CD14-positive monocyte (primary cell): Measurements from ENCODE around the gene LPCAT3. TPM values are rescaled to one million over a fixed set of nuclear protein-coding genes. Genes with fewer than 3 reads are reported as not detected.

Experiments used
- DNase-seq, 3 donors: peaks; one replicate each; pipeline ENCODE4 v3.0.0-alpha.2; 2011 to 2022
- H2AFZ ChIP-seq: 2 replicates; pipeline ENCODE4 v1.6.0; 2012; ENCODE audit warnings: mild to moderate bottlenecking, low read depth, low read length, inconsistent platforms; ENCODE audit not compliant: insufficient read depth, poor library complexity, severe bottlenecking
- H3K27ac ChIP-seq, 2 donors: 1 replicate in 1 of 2; 2 replicates in 1 of 2; pipeline ENCODE4 v1.5.1; 2012 to 2013; ENCODE audit warnings: low read length in 2 of 2, control low read depth in 1 of 2, inconsistent platforms in 1 of 2, low read depth in 1 of 2, mild to moderate bottlenecking in 1 of 2
- H3K27me3 ChIP-seq, 2 donors: one replicate each; pipeline versions ENCODE4 v1.6.0 to v1.6.1; 2011 to 2013; ENCODE audit warnings: low read length in 2 of 2; ENCODE audit not compliant: control insufficient read depth in 2 of 2, insufficient read depth in 2 of 2
- H3K36me3 ChIP-seq, 2 donors: replicated peaks in 1 of 2; 1 replicate in 1 of 2; 2 replicates in 1 of 2; pipeline versions ENCODE4 v1.5.1 to v1.6.1; 2012 to 2013; ENCODE audit warnings: low read length in 2 of 2, control low read depth in 1 of 2, inconsistent platforms in 1 of 2, mild to moderate bottlenecking in 1 of 2; ENCODE audit not compliant: insufficient read depth in 2 of 2, control insufficient read depth in 1 of 2
- H3K4me1 ChIP-seq, 2 donors: 1 replicate in 1 of 2; 2 replicates in 1 of 2; pipeline versions ENCODE4 v1.5.1 to v1.6.1; 2012 to 2013; ENCODE audit warnings: low read length in 2 of 2, control low read depth in 1 of 2, inconsistent platforms in 1 of 2, mild to moderate bottlenecking in 1 of 2, moderate library complexity in 1 of 2; ENCODE audit not compliant: insufficient read depth in 2 of 2, control insufficient read depth in 1 of 2
- H3K4me2 ChIP-seq: replicated peaks from 2 replicates; pipeline ENCODE3; 2012; ENCODE audit warnings: low read length, moderate library complexity, mild to moderate bottlenecking; ENCODE audit not compliant: poor library complexity, severe bottlenecking; ENCODE audit errors: extremely low read depth
- H3K4me3 ChIP-seq, 3 experiments: fragments of 200-600 bp in 1 of 3; sonication (generic) in 1 of 3; replicated peaks in 1 of 3; 1 replicate in 2 of 3; 2 replicates in 1 of 3; pipeline ENCODE4 v1.5.1; 2011 to 2013; ENCODE audit warnings: low read length in 3 of 3, mild to moderate bottlenecking in 3 of 3, control low read depth in 2 of 3, low read depth in 2 of 3, inconsistent platforms in 1 of 3, moderate library complexity in 1 of 3
- H3K79me2 ChIP-seq: 2 replicates; pipeline ENCODE4 v1.6.0; 2012; ENCODE audit warnings: mild to moderate bottlenecking, control low read depth, inconsistent platforms, low read length, moderate library complexity; ENCODE audit not compliant: insufficient read depth
- H3K9ac ChIP-seq: 2 replicates; pipeline ENCODE4 v1.6.0; 2017; ENCODE audit warnings: low read length, mild to moderate bottlenecking; ENCODE audit not compliant: insufficient read depth, poor library complexity, severe bottlenecking
- H3K9me3 ChIP-seq, 2 donors: replicated peaks in 1 of 2; 1 replicate in 1 of 2; 2 replicates in 1 of 2; pipeline versions ENCODE4 v1.5.1 to v1.6.1; 2012 to 2013; ENCODE audit warnings: low read length in 2 of 2, control low read depth in 1 of 2; ENCODE audit not compliant: control insufficient read depth in 1 of 2, insufficient read depth in 1 of 2
- H4K20me1 ChIP-seq: 2 replicates; pipeline ENCODE4 v1.6.0; 2012; ENCODE audit warnings: mild to moderate bottlenecking, low read length, control low read depth, moderate library complexity; ENCODE audit not compliant: insufficient read depth
- H3K27ac Mint-ChIP-seq, 7 donors: one replicate each; pipeline ENCODE4 v1.8.0; 2020; ENCODE audit warnings: mild to moderate bottlenecking in 7 of 7, mixed read lengths in 7 of 7, moderate library complexity in 6 of 7, inconsistent platforms in 2 of 7
- H3K27me3 Mint-ChIP-seq, 3 donors: one replicate each; pipeline ENCODE4 v1.8.0; 2021 to 2022; ENCODE audit warnings: low read depth in 3 of 3, mild to moderate bottlenecking in 3 of 3, mixed read lengths in 3 of 3, moderate library complexity in 3 of 3, inconsistent platforms in 1 of 3
- H3K36me3 Mint-ChIP-seq, 2 donors: one replicate each; pipeline ENCODE4 v1.8.0; 2020; ENCODE audit warnings: mixed read lengths in 2 of 2, inconsistent platforms in 1 of 2, mild to moderate bottlenecking in 1 of 2
- H3K4me1 Mint-ChIP-seq: one replicate; pipeline ENCODE4 v1.8.0; 2020; ENCODE audit warnings: mild to moderate bottlenecking, mixed read lengths
- H3K4me3 Mint-ChIP-seq, 2 donors: one replicate each; pipeline ENCODE4 v1.8.0; 2020; ENCODE audit warnings: mild to moderate bottlenecking in 2 of 2, mixed read lengths in 2 of 2, moderate library complexity in 1 of 2
- H3K9me3 Mint-ChIP-seq, 7 donors: one replicate each; pipeline ENCODE4 v1.8.0; 2020 to 2022; ENCODE audit warnings: mixed read lengths in 7 of 7, mild to moderate bottlenecking in 6 of 7, moderate library complexity in 6 of 7, inconsistent platforms in 2 of 7
- WGBS: methylation state at CpG from one replicate; pipeline ENCODE4 v1.1.5; 2013; ENCODE audit warnings: missing lambda C conversion rate; ENCODE audit not compliant: insufficient coverage; 5-methylcytosine and 5-hydroxymethylcytosine counted together
- intact Hi-C, 2 donors: fragments of 100-400 bp; cut with micrococcal nuclease; formaldehyde crosslinking; loops; one replicate each; pipeline versions ENCODE4 v1.15.0 to v1.15.1; 2023
- polyA plus RNA-seq, 3 donors: library from polyadenylated mRNA; depleted of rRNA in 1 of 3; unstranded in 2 of 3; stranded (reverse) in 1 of 3; fragments of 300-500 nt in 2 of 3; fragments of >200 nt in 1 of 3; fragmentation: Illumina TruSeq in 2 of 3; gene quantifications; 1 replicate in 2 of 3; 2 replicates in 1 of 3; pipeline ENCODE4 v1.2.3, GENCODE V29; 2012 to 2021
- TF ChIP-seq, protein P1 (sequence below): fragments of 200-600 bp; IDR thresholded peaks from one replicate; pipeline ENCODE4 v1.8.0; 2022; ENCODE audit warnings: antibody characterized with exemption, mild to moderate bottlenecking

Gene LPCAT3
- polyA plus RNA-seq, 3 donors, result 50.9 to 62.7 (median 54.1) TPM

DNA sequence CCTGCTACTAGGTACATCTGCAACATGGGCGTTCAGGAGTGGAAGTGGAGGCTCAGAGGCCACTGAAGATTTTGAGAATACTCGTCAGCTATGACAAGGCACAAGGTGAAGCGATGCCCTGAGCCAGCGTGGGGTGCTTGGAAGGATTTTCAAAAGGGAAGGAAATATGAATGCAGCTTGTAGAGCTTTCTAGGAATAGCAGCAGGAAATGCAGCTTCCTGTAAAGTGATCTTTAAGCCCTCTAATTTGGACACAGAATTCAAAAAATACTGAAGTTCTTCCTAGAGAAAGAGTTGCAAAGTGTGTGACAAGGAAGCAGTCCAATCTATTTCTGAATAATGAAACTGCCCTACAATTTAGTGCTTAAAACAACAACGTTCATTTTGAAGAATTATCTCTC is 29.0 kb upstream of the LPCAT3 start:
- H3K4me3 Mint-ChIP-seq, result no peak overlapping the region
- Histone ChIP-seq H3K36me3 (no peaks in the 10 kb centered on the region), H3K27ac (no peak overlapping the region), H3K27me3 (no peaks in the 10 kb centered on the region), H3K4me3 (no peak overlapping the region), H3K9ac (peak overlapping the region; percentile 1), H3K4me2 (peak overlapping the region; percentile 36), H3K4me1 (peaks cover 12 to 14% of the 10 kb centered on the region in 2 donors), H2AFZ (no peak overlapping the region), H4K20me1 (no peaks in the 10 kb centered on the region), H3K79me2 (no peaks in the 10 kb centered on the region), H3K9me3 (no peaks in the 10 kb centered on the region)
- no peak for DNase-seq
- peaks cover 20% of the 10 kb centered on the region for H3K4me1 Mint-ChIP-seq
- H3K9me3 Mint-ChIP-seq, result no peaks in the 10 kb centered on the region
- H3K36me3 Mint-ChIP-seq, result no peaks in the 10 kb centered on the region
- TF ChIP-seq, protein P1, sequence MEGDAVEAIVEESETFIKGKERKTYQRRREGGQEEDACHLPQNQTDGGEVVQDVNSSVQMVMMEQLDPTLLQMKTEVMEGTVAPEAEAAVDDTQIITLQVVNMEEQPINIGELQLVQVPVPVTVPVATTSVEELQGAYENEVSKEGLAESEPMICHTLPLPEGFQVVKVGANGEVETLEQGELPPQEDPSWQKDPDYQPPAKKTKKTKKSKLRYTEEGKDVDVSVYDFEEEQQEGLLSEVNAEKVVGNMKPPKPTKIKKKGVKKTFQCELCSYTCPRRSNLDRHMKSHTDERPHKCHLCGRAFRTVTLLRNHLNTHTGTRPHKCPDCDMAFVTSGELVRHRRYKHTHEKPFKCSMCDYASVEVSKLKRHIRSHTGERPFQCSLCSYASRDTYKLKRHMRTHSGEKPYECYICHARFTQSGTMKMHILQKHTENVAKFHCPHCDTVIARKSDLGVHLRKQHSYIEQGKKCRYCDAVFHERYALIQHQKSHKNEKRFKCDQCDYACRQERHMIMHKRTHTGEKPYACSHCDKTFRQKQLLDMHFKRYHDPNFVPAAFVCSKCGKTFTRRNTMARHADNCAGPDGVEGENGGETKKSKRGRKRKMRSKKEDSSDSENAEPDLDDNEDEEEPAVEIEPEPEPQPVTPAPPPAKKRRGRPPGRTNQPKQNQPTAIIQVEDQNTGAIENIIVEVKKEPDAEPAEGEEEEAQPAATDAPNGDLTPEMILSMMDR, result no peak
- intact Hi-C loops, result no loop called here
- 2% methylated on average over 4 of the region's 5 CpGs for WGBS
- H3K27me3 Mint-ChIP-seq, result peaks cover 4 to 9% (median 6%) of the 10 kb centered on the region in 3 donors
- H3K27ac Mint-ChIP-seq, result peak overlapping the region in 1 of 7 donors; percentile 58

DNA sequence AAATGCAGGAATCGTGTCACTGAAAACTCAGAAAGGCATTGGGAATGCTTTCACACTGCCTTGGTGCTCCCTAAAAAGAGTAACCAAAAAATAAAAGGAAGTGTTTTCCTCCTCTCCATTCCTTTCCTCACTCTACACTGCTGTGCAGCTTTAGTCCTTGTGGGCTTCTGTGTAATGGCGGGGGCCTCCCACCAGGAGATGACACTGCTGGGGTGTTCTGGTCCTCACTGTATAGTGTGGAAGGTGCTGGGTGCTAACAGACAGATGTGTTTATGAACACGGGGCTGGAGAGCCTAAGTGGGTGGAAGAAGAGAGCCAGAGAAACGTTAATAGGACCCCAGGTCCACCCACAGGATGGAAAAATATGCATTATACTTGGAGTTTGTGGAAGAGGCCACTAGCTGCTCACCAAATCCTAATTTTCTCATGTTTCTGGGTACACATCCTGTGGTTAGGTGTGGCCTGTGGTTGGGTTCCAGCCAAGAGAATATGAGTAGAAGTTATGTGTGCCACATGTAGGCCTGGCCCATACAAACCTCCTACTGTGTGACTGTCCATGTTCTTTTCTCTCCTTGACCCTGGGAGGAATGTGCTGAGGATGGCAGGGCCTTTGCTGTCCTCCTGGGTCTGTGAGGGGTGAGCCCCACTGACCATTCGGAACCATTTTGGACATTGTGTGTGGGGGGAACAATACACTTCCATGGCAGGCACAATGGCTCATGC is 28.3 kb upstream of the LPCAT3 start:
- Histone ChIP-seq H3K27me3 (no peaks in the 10 kb centered on the region), H3K79me2 (no peaks in the 10 kb centered on the region), H3K9ac (no peak overlapping the region), H3K36me3 (no peaks in the 10 kb centered on the region), H4K20me1 (no peaks in the 10 kb centered on the region), H3K27ac (no peak overlapping the region), H3K4me3 (no peak overlapping the region), H3K9me3 (no peaks in the 10 kb centered on the region), H3K4me1 (peaks cover 12 to 14% of the 10 kb centered on the region in 2 donors), H2AFZ (no peak overlapping the region), H3K4me2 (no peak overlapping the region)
- no peaks in the 10 kb centered on the region for H3K9me3 Mint-ChIP-seq
- no peaks in the 10 kb centered on the region for H3K36me3 Mint-ChIP-seq
- H3K4me3 Mint-ChIP-seq, result no peak overlapping the region
- TF ChIP-seq, protein P1, result no peak
- peaks cover 20% of the 10 kb centered on the region for H3K4me1 Mint-ChIP-seq
- intact Hi-C loops, result no loop called here
- no peak overlapping the region for H3K27ac Mint-ChIP-seq
- 93% methylated on average over 3 of the region's 5 CpGs for WGBS
- H3K27me3 Mint-ChIP-seq, result peaks cover 4 to 9% (median 6%) of the 10 kb centered on the region in 3 donors
- no peak for DNase-seq
